Head of caudate nucleus (tissue), 42 donors: ENCODE results near the gene TNS3.

Experiments
- DNase-seq, 42 donors: peaks; one replicate each; pipeline versions ENCODE4 v3.0.0 to v3.0.0-alpha.2; 2020 to 2021; ENCODE audit warnings: mixed read lengths in 7 of 42
- intact Hi-C: fragments of 100-400 bp; cut with DNase I; formaldehyde crosslinking; loops from one replicate; pipeline ENCODE4 v1.15.0; 2022

Gene TNS3

DNA sequence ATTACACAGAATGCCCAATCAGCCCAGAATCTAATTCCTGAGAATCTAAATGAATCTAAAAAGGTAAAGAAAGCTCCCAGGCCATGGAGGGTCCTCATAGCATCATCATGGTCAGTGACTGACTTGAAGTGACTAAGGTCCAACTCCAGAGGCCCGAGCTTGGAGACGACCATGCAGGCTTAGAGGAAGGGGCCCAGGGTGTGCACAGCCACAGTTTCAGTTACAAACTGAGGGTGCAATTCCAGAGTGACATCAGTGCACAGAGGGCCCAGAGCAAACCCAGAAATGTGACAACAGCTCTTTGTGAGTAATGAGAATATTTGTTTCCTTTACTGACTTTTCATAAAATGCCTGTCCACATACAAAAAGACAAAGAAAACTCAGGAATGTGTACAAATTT, 170.0 kb downstream of the TNS3 start:
- peak in 3 of 42 donors; percentile 2 to 5 (median 2) for DNase-seq
- intact Hi-C loops, result no loop called here

DNA sequence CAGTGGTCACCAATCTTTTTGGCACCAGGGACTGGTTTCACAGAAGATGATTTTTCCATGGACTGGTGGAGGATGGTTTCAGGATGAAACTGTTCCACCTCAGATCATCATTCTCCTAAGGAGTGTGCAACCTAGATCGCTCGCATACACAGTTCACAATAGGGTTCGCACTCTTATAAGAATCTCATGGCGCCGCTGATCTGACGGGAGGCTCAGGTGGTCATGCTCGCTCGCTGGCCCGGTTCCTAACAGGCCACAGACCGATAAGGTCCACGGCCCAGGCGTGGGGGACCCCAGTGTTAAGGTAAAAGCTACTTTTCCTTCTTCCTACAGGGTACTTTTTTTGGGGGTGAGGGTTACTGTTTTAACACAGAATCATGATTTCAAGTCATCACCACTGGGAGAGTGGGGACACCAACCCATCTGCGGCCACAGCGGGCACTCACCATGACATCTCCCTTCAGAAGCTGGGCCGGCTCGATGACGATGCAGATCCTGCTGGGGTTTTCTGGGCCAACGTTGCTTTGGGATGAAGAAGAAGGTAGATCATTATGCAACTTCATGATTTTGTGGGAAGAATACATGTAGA, 170.5 kb downstream of the TNS3 start:
- intact Hi-C loops, result no loop called here
- peak in 4 of 42 donors; percentile 10 to 33 (median 14) for DNase-seq

DNA sequence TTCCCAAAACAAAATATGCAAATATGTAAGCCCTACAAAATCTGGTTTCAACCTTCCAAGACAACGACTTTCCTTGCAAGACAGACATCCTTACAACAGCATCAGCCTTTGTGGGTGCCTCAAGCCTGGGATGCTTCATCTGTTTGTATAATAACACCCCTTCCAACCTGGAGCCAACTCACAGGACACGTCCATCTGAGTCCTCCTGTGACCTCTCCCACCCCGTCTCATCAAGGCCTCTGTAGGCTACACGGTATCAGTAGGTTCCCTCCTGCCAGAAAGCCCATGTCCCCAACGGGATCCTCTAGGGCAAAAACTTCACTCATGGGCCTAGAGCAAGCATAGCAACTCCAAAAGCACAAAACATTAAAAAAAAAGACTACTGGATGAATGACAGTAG, 173.2 kb downstream of the TNS3 start:
- intact Hi-C loops, result no loop called here

GRCh38 chr7:47407821-47408674, 173.9 kb downstream of the TNS3 start:
- intact Hi-C loops, result no loop called here
- peak in 7 of 42 donors; percentile 5 to 35 (median 12) for DNase-seq

More for the DNA sequence above, 173.2 kb downstream of the TNS3 start:
- DNase-seq, result peak in 5 of 42 donors; percentile 1 to 16 (median 10)

DNA sequence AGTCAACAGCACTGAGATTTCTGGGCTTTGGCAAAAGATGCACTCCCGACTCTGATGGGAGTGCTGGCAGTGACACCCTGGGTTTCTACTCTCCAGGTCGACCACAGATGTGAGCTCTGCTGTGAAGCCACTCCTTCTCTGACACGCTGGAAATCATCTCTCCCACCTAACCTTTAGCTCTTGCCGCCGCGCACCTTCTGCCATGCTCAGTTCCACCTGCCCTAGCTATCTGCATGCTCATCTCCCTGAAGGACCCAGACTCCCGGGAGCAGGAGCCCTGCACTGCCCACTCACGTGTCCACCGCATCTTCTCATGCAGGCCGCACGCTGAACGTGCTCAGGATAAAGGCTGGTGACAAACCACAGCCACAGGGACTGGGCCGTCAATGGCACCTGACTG, 174.8 kb downstream of the TNS3 start:
- intact Hi-C loops, result no loop called here
- peak in 5 of 42 donors; percentile 6 to 40 (median 22) for DNase-seq

DNA sequence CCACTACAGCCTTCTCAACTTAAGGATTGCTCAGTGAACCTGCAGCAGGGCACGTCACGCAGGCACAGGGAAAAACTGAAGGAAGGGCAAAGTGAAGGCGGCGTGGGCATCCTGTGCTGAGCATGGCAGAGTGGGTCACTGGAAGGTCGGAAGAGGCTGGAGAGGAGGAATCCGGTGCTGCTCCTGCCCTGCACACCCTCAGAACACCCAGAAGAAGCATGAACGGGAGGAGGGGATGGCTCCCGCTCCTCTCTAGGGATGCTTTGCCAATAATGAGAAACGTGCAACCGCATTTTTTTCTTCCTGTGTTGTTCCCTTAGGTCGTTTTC, 175.1 kb downstream of the TNS3 start:
- intact Hi-C loops, result no loop called here
- DNase-seq, result peak in 3 of 42 donors; percentile 6 to 39 (median 25)

- peak in 27 of 42 donors; percentile 16 to 69 (median 39) for DNase-seq
- intact Hi-C loops, result no loop called here
Observed at GRCh38 chr7:47405921-47406800, 175.8 kb downstream of the TNS3 start.

- DNase-seq, result peak in 3 of 42 donors; percentile 0 to 26 (median 6)
- intact Hi-C loops, result no loop called here
Observed at GRCh38 chr7:47405286-47405904, 176.5 kb downstream of the TNS3 start.

DNA sequence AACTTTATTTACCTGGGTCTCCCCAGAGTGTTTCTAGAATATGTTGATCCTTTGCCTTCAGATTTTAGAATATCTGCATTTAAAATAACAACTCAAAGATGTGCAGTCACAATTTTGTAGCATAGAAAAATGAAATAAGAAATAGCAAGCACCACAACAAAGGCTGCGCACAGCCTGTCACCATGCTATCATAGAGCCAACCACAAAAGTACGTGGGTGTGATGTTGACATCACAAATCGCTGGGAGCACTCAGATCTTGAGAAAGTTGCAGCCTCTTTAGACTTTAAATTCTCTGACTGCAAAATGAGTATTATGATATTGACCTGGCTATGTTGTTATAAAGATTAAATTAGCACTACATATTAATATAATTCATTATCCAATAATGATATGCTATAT, 177.9 kb downstream of the TNS3 start:
- DNase-seq, result peak in 2 of 42 donors; percentile 10 to 13
- intact Hi-C loops, result no loop called here

- DNase-seq, result peak in 7 of 42 donors; percentile 5 to 40 (median 25)
- intact Hi-C loops, result no loop called here
Observed at GRCh38 chr7:47402941-47403866, 178.7 kb downstream of the TNS3 start.

- peak in 6 of 42 donors; percentile 1 to 36 (median 5) for DNase-seq
- intact Hi-C loops, result no loop called here
Observed at GRCh38 chr7:47401611-47402570, 180.0 kb downstream of the TNS3 start.

GRCh38 chr7:47400741-47401206, 181.1 kb downstream of the TNS3 start:
- peak in 5 of 42 donors; percentile 5 to 31 (median 9) for DNase-seq
- intact Hi-C loops, result no loop called here

DNA sequence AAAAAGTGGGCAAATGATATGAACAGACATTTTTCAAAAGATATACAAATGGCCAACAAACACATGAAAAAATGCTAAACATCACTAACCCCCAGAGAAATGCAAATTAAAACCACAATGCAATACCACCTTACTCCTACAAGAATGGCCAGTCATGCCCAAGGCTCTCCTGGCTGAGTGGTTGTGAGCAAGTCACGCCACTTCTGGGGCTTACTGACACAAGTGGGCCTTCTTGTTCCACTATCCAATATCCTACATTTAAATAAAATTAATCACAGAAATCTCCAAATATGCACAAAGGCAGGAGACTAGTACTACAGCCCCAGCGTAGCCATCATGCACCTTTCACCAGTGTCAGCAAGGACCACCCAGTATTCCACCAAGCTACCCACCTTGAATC, 181.9 kb downstream of the TNS3 start:
- DNase-seq, result peak in 5 of 42 donors; percentile 0 to 16 (median 1)
- intact Hi-C loops, result no loop called here

GRCh38 chr7:47394751-47395252, 187.1 kb downstream of the TNS3 start:
- intact Hi-C loops, result no loop called here
- DNase-seq, result peak in 3 of 42 donors; percentile 7 to 23 (median 10)

DNA sequence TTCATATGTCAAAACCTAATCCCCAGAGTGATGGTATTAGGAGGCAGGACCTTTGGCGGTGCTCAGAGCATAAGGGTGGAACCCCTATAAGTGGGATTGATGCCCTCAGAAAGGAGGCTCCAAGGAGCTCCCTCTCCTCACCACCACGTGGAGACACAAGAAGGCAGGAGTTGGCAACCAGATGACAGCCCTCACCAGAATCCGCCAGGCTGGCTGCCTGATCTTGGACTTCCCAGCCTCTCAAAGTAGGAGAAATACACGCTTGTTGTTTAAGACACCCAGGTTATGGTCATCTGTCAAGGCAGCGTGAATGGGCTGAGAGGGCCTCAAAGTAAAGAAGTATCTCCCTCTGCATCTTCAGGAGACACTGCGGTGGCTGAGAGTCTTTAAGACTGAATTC, 187.7 kb downstream of the TNS3 start:
- intact Hi-C loops, result no loop called here
- DNase-seq, result peak in 3 of 42 donors; percentile 0 to 18 (median 7)

DNA sequence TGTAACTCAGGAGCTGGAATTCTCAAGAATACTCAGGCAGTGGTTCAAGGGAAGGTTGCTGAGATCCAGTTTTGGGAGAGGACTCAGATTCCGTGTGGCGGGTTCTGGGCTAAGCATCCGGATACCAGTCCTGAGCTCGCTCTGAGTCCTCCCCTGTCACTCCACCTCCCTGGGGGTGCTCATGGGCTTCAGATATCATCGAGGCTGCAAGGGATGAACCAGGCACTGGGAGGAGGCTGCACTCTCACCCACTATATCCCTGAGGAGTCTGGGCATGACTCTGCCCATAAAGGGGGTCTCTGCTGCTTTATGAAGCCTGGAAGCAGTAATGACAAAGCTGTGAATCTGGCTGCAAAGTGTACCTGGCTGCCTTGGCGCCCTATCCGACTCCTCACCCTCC, 188.5 kb downstream of the TNS3 start:
- intact Hi-C loops, result no loop called here
- DNase-seq, result peak in 2 of 42 donors; percentile 4 to 11
